H9 (cell line): ENCODE measurements around the gene NR2C1. TPM values are rescaled to one million over a fixed set of nuclear protein-coding genes. Genes with fewer than 3 reads are reported as not detected.

ENCODE experiments used
- DNase-seq: peaks from one replicate; pipeline ENCODE4 v3.0.0-alpha.2; 2017
- H2AFZ ChIP-seq: one replicate; pipeline ENCODE4 v1.6.1; 2013; ENCODE audit warnings: mild to moderate bottlenecking, low read length, control low read depth, moderate library complexity
- H2AK5ac ChIP-seq: 2 replicates; pipeline ENCODE4 v1.6.1; 2013; ENCODE audit warnings: low read length, control low read depth, mixed read lengths; ENCODE audit not compliant: insufficient read length
- H2BK120ac ChIP-seq: one replicate; pipeline ENCODE4 v1.6.1; 2013; ENCODE audit warnings: low read depth, mild to moderate bottlenecking, low read length, control low read depth, inconsistent platforms; ENCODE audit not compliant: poor library complexity, severe bottlenecking
- H2BK12ac ChIP-seq: 2 replicates; pipeline ENCODE4 v1.6.1; 2013; ENCODE audit warnings: low read length, control low read depth, mixed read lengths, low read depth; ENCODE audit not compliant: insufficient read length
- H2BK15ac ChIP-seq: 2 replicates; pipeline ENCODE4 v1.6.1; 2013; ENCODE audit warnings: low read depth, low read length, control low read depth
- H2BK20ac ChIP-seq: one replicate; pipeline ENCODE4 v1.6.1; 2013; ENCODE audit warnings: low read depth, mild to moderate bottlenecking, low read length, control low read depth, inconsistent platforms; ENCODE audit not compliant: poor library complexity, severe bottlenecking
- H2BK5ac ChIP-seq: 2 replicates; pipeline ENCODE4 v1.6.1; 2013; ENCODE audit warnings: low read length, control low read depth, mixed read lengths; ENCODE audit not compliant: insufficient read length
- H3K14ac ChIP-seq: 2 replicates; pipeline ENCODE4 v1.6.1; 2013; ENCODE audit warnings: low read length, control low read depth; ENCODE audit not compliant: insufficient read depth
- H3K18ac ChIP-seq: 2 replicates; pipeline ENCODE4 v1.6.1; 2013; ENCODE audit warnings: low read depth, mild to moderate bottlenecking, mixed read lengths, low read length, control low read depth; ENCODE audit not compliant: insufficient read length
- H3K23ac ChIP-seq: 2 replicates; pipeline ENCODE4 v1.6.1; 2013; ENCODE audit warnings: low read length, control low read depth, mixed read lengths, low read depth; ENCODE audit not compliant: insufficient read length
- H3K23me2 ChIP-seq: 2 replicates; pipeline ENCODE4 v1.6.1; 2013; ENCODE audit warnings: low read depth, mild to moderate bottlenecking, mixed read lengths, low read length, control low read depth; ENCODE audit not compliant: insufficient read length, poor library complexity, severe bottlenecking
- H3K27ac ChIP-seq: 2 replicates; pipeline ENCODE4 v1.5.1; 2013; ENCODE audit warnings: low read length, control low read depth, mixed read lengths, low read depth; ENCODE audit not compliant: insufficient read length
- H3K27me3 ChIP-seq: 2 replicates; pipeline ENCODE4 v1.6.1; 2013; ENCODE audit warnings: low read length, control low read depth, inconsistent platforms; ENCODE audit not compliant: insufficient read depth
- H3K4ac ChIP-seq: 2 replicates; pipeline ENCODE4 v1.6.1; 2013; ENCODE audit warnings: low read depth, mild to moderate bottlenecking, control low read depth, inconsistent platforms, low read length, moderate library complexity
- H3K4me1 ChIP-seq: 2 replicates; pipeline ENCODE4 v1.6.1; 2013; ENCODE audit warnings: low read length, control low read depth, inconsistent platforms; ENCODE audit not compliant: insufficient read depth
- H3K4me2 ChIP-seq: 2 replicates; pipeline ENCODE4 v1.6.1; 2013; ENCODE audit warnings: low read length, control low read depth, mixed read lengths; ENCODE audit not compliant: insufficient read length, insufficient read depth
- H3K56ac ChIP-seq: 2 replicates; pipeline ENCODE4 v1.6.1; 2013; ENCODE audit warnings: low read depth, mild to moderate bottlenecking, mixed read lengths, low read length, control low read depth; ENCODE audit not compliant: insufficient read length
- H3K79me1 ChIP-seq: 2 replicates; pipeline ENCODE4 v1.6.1; 2013; ENCODE audit warnings: low read depth, mild to moderate bottlenecking, moderate library complexity, low read length, control low read depth, inconsistent platforms; ENCODE audit not compliant: insufficient read depth, poor library complexity, severe bottlenecking
- H3K79me2 ChIP-seq: 2 replicates; pipeline ENCODE4 v1.6.1; 2013; ENCODE audit warnings: low read length, control low read depth, inconsistent platforms; ENCODE audit not compliant: insufficient read depth
- H3K9ac ChIP-seq: 2 replicates; pipeline ENCODE4 v1.6.1; 2013; ENCODE audit warnings: low read length, control low read depth, mixed read lengths; ENCODE audit not compliant: insufficient read length; ENCODE audit errors: extremely low read depth
- H3K9me3 ChIP-seq: one replicate; pipeline ENCODE4 v1.6.1; 2013; ENCODE audit warnings: low read depth, low read length, inconsistent platforms; ENCODE audit not compliant: control insufficient read depth
- H3T11ph ChIP-seq: one replicate; pipeline ENCODE4 v1.6.1; 2013; ENCODE audit warnings: mild to moderate bottlenecking, low read length, control low read depth, inconsistent platforms
- H4K20me1 ChIP-seq: one replicate; pipeline ENCODE4 v1.6.1; 2013; ENCODE audit not compliant: control insufficient read depth, insufficient read length, insufficient read depth
- H4K5ac ChIP-seq: 2 replicates; pipeline ENCODE4 v1.6.1; 2013; ENCODE audit warnings: low read depth, mild to moderate bottlenecking, mixed read lengths, low read length, control low read depth; ENCODE audit not compliant: insufficient read length
- H4K8ac ChIP-seq: replicated peaks from 2 replicates; pipeline ENCODE4 v1.6.1; 2013; ENCODE audit warnings: low read length, control low read depth, mixed read lengths, low read depth; ENCODE audit not compliant: insufficient read length
- H4K91ac ChIP-seq: 2 replicates; pipeline ENCODE4 v1.6.1; 2013; ENCODE audit warnings: low read depth, mild to moderate bottlenecking, moderate library complexity, mixed read lengths, low read length, control low read depth; ENCODE audit not compliant: insufficient read length
- H3K27ac Mint-ChIP-seq, 3 experiments: 2 replicates in 2 of 3; 3 replicates in 1 of 3; pipeline ENCODE4 v1.8.0; 2020 to 2021; ENCODE audit warnings: mixed read lengths in 3 of 3, mild to moderate bottlenecking in 1 of 3, moderate library complexity in 1 of 3
- H3K27me3 Mint-ChIP-seq: 2 replicates; pipeline ENCODE4 v1.8.0; 2021; ENCODE audit warnings: low read depth, mild to moderate bottlenecking, moderate library complexity, mixed read lengths
- H3K36me3 Mint-ChIP-seq, 3 experiments: 2 replicates in 2 of 3; 3 replicates in 1 of 3; pipeline ENCODE4 v1.8.0; 2020 to 2021; ENCODE audit warnings: low read depth in 3 of 3, mixed read lengths in 3 of 3; ENCODE audit not compliant: insufficient read depth in 1 of 3
- H3K4me1 Mint-ChIP-seq, 2 experiments: 2 replicates each; pipeline ENCODE4 v1.8.0; 2020; ENCODE audit warnings: mixed read lengths in 2 of 2
- H3K4me3 Mint-ChIP-seq, 2 experiments: 2 replicates in 1 of 2; 3 replicates in 1 of 2; pipeline ENCODE4 v1.8.0; 2020 to 2021; ENCODE audit warnings: mild to moderate bottlenecking in 2 of 2, mixed read lengths in 2 of 2, moderate library complexity in 1 of 2
- H3K9me3 Mint-ChIP-seq, 2 experiments: 2 replicates in 1 of 2; 3 replicates in 1 of 2; pipeline ENCODE4 v1.8.0; 2020; ENCODE audit warnings: mild to moderate bottlenecking in 2 of 2, mixed read lengths in 2 of 2, moderate library complexity in 1 of 2
- CTCF ChIP-seq: fragments of 200-600 bp; sonication (generic); conservative IDR thresholded peaks from 3 replicates; pipeline ENCODE4 v1.8.0; 2021; ENCODE audit warnings: antibody characterized with exemption, mild to moderate bottlenecking
- WGBS: extraction: QIAGEN DNeasy Blood & Tissue Kit; methylation state at CpG from one replicate; pipeline ENCODE4 v1.1.7; 2013; ENCODE audit warnings: missing lambda C conversion rate, low lambda C conversion rate, mixed read lengths; ENCODE audit not compliant: insufficient read length; ENCODE audit errors: extremely low coverage; 5-methylcytosine and 5-hydroxymethylcytosine counted together
- total RNA-seq: library from RNA; stranded (reverse); gene quantifications from 2 replicates; pipeline ENCODE4 v1.2.1, GENCODE V29; 2021

The NR2C1 gene
- total RNA-seq, 1 experiment from 2014 or later = 47.0 TPM

DNA sequence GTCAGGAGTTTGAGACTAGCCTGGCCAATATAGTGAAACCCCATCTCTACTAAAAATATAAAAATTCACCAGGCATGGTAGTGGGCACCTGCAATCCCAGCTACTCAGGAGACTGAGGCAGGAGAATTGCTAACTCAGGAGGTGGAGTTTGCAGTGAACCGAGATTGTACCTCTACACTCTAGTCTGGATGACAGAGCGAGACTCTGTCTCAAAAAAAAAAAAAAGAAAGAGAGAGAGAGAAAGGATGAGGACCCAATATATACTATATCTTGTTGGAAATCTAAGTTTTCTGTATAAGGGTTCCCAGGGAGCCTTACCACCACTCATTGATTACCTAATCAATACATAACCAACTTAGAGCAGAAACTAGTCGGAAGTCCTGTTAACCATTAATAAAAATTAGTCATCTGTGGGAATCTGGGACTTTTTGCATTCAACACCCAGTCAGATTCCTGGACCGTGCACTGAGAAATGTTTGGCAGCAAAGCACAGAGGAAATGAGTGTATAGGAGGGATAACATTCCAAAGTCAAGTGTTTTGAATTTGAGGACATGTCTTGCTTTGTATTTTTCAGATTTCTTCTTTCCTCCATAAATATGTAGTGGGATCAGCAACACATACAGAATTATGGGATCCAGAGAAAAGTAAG, 44.8 kb upstream of the NR2C1 start:
- Histone ChIP-seq H3T11ph (no peak overlapping the region), H3K18ac (no peak overlapping the region), H2BK12ac (no peak overlapping the region), H4K20me1 (no peaks in the 10 kb centered on the region), H2BK15ac (no peak overlapping the region), H2AK5ac (no peak overlapping the region), H3K23me2 (no peaks in the 10 kb centered on the region), H3K23ac (no peak overlapping the region), H3K27me3 (no peaks in the 10 kb centered on the region), H3K4ac (no peak overlapping the region), H3K4me1 (peaks cover 2% of the 10 kb centered on the region; the same call in 1 of the 2 replicates), H4K91ac (no peak overlapping the region), H3K27ac (no peak overlapping the region), H3K14ac (no peak overlapping the region), H3K79me1 (no peaks in the 10 kb centered on the region), H2BK5ac (no peak overlapping the region), H2BK120ac (no peak overlapping the region), H3K4me2 (no peak overlapping the region), H4K5ac (no peak overlapping the region), H3K9me3 (no peaks in the 10 kb centered on the region), H2AFZ (no peak overlapping the region), H3K9ac (no peak overlapping the region), H4K8ac (no peak overlapping the region), H2BK20ac (no peak overlapping the region), H3K79me2 (no peaks in the 10 kb centered on the region), H3K56ac (no peak overlapping the region)
- Mint-ChIP-seq H3K4me3 (no peak overlapping the region), H3K4me1 (peaks cover 30 to 33% of the 10 kb centered on the region in 2 experiments), H3K27ac (peak overlapping the region in 2 of 3 experiments; percentile 53 to 82; a peak in 2 of 7 replicates), H3K9me3 (no peaks in the 10 kb centered on the region), H3K27me3 (no peaks in the 10 kb centered on the region), H3K36me3 (peaks cover 2 to 26% (median 21%) of the 10 kb centered on the region in 3 experiments; a peak in 6 of 7 replicates)
- no CpG with 5 or more reads among the region's 4 CpGs for WGBS
- no peak for DNase-seq
- no peak for TF ChIP-seq CTCF
